Natural killer cell (primary cell): ENCODE measurements around the gene SYNGR4. TPM values are rescaled to one million over a fixed set of nuclear protein-coding genes. Genes with fewer than 3 reads are reported as not detected.

ENCODE experiments used
- ATAC-seq, 3 donors: fragments of 150-1000 bp in 2 of 3; fragments of 200-7000 bp in 1 of 3; cut with Tn5 transposase; 1 replicate in 1 of 3; 2 replicates in 2 of 3; pipeline ENCODE4 v1.10.0; 2021; ENCODE audit warnings: mild to moderate bottlenecking in 2 of 3, moderate library complexity in 2 of 3
- DNase-seq, 2 donors: peaks; one replicate each; pipeline versions ENCODE4 v3.0.0 to v3.0.0-alpha.2; 2013 to 2021; ENCODE audit warnings: mixed read lengths in 1 of 2
- H3K27ac ChIP-seq: one replicate; pipeline ENCODE4 v1.5.1; 2013; ENCODE audit warnings: mild to moderate bottlenecking, low read length
- H3K27me3 ChIP-seq: one replicate; pipeline ENCODE4 v1.6.1; 2013; ENCODE audit warnings: low read length; ENCODE audit not compliant: control insufficient read depth, insufficient read depth
- H3K36me3 ChIP-seq: one replicate; pipeline ENCODE4 v1.6.1; 2013; ENCODE audit warnings: low read length; ENCODE audit not compliant: control insufficient read depth, insufficient read depth
- H3K4me1 ChIP-seq: one replicate; pipeline ENCODE4 v1.6.1; 2013; ENCODE audit warnings: low read length; ENCODE audit not compliant: control insufficient read depth, insufficient read depth
- H3K4me3 ChIP-seq: one replicate; pipeline ENCODE4 v1.5.1; 2013; ENCODE audit warnings: low read length
- H3K9me3 ChIP-seq: one replicate; pipeline ENCODE4 v1.6.1; 2013; ENCODE audit warnings: low read length; ENCODE audit not compliant: control insufficient read depth, insufficient read depth
- H3K27ac Mint-ChIP-seq, 2 donors: one replicate each; pipeline ENCODE4 v1.8.0; 2022; ENCODE audit warnings: mild to moderate bottlenecking in 2 of 2, mixed read lengths in 2 of 2, moderate library complexity in 1 of 2
- H3K27me3 Mint-ChIP-seq, 2 donors: one replicate each; pipeline ENCODE4 v1.8.0; 2022; ENCODE audit warnings: low read depth in 2 of 2, mixed read lengths in 2 of 2
- H3K36me3 Mint-ChIP-seq: one replicate; pipeline ENCODE4 v1.8.0; 2022; ENCODE audit warnings: mixed read lengths
- H3K4me1 Mint-ChIP-seq, 2 donors: one replicate each; pipeline ENCODE4 v1.8.0; 2022; ENCODE audit warnings: mixed read lengths in 2 of 2
- H3K4me3 Mint-ChIP-seq: one replicate; pipeline ENCODE4 v1.8.0; 2022; ENCODE audit warnings: mild to moderate bottlenecking, moderate library complexity, mixed read lengths
- H3K9me3 Mint-ChIP-seq, 2 donors: one replicate each; pipeline ENCODE4 v1.8.0; 2022; ENCODE audit warnings: mixed read lengths in 2 of 2
- CTCF ChIP-seq: fragments of 200-600 bp; IDR thresholded peaks from one replicate; pipeline ENCODE4 v1.8.0; 2022; ENCODE audit warnings: antibody characterized with exemption
- WGBS: methylation state at CpG from one replicate; pipeline ENCODE4 v1.1.7; 2013; ENCODE audit warnings: missing lambda C conversion rate; ENCODE audit not compliant: insufficient coverage; 5-methylcytosine and 5-hydroxymethylcytosine counted together
- intact Hi-C: fragments of 100-400 bp; cut with micrococcal nuclease; formaldehyde crosslinking; loops from one replicate; pipeline ENCODE4 v1.14.2; 2022
- total RNA-seq, 4 donors: library from RNA; stranded (reverse); fragments of 120-200 nt in 1 of 4; gene quantifications; one replicate each; pipeline versions ENCODE4 v1.2.3 to v1.2.4, GENCODE V29; 2013 to 2022

The SYNGR4 gene
- total RNA-seq, 3 donors from 2014 or later (not counting 1 experiment from before 2014, with no cell fraction given) = not detected

- Histone ChIP-seq H3K36me3 (no peaks in the 10 kb centered on the region), H3K9me3 (no peaks in the 10 kb centered on the region), H3K27ac (no peak overlapping the region), H3K4me3 (peak overlapping the region; percentile 44), H3K27me3 (peaks cover 31% of the 10 kb centered on the region), H3K4me1 (peaks cover 60% of the 10 kb centered on the region)
- no peaks in the 10 kb centered on the region for H3K36me3 Mint-ChIP-seq
- H3K4me1 Mint-ChIP-seq = peaks cover 46 to 64% of the 10 kb centered on the region in 2 donors
- 6% methylated on average over 104 of the region's 104 CpGs for WGBS
- H3K4me3 Mint-ChIP-seq = peak overlapping the region; percentile 96
- DNase-seq (peak; percentile 87 to 93), ATAC-seq (peak; percentile 77 to 93 (median 79))
- intact Hi-C loops = no loop called here
- peaks cover 0 to 3% of the 10 kb centered on the region in 2 donors for H3K9me3 Mint-ChIP-seq
- peaks cover 12 to 36% of the 10 kb centered on the region in 2 donors for H3K27me3 Mint-ChIP-seq
- peak overlapping the region; percentile 79 to 82 for H3K27ac Mint-ChIP-seq
- no peak for TF ChIP-seq CTCF
Measured at GRCh38 chr19:48398375-48399235, 34.4 kb downstream of the SYNGR4 start.

GRCh38 chr19:48400018-48400742 lies 36.0 kb downstream of the SYNGR4 start:
- peak overlapping the region in 1 of 2 donors; percentile 21 for H3K27ac Mint-ChIP-seq
- 56% methylated on average over 14 of the region's 14 CpGs for WGBS
- H3K36me3 Mint-ChIP-seq = no peaks in the 10 kb centered on the region

GRCh38 chr19:48401287-48401686 lies 37.1 kb downstream of the SYNGR4 start:
- H3K4me3 Mint-ChIP-seq = peak overlapping the region; percentile 26

More at GRCh38 chr19:48400018-48400742, 36.0 kb downstream of the SYNGR4 start:
- H3K4me1 ChIP-seq = peaks cover 48% of the 10 kb centered on the region
- Mint-ChIP-seq H3K9me3 (peaks cover 0 to 3% of the 10 kb centered on the region in 2 donors), H3K4me1 (peaks cover 48 to 56% of the 10 kb centered on the region in 2 donors), H3K27me3 (peaks cover 12 to 21% of the 10 kb centered on the region in 2 donors), H3K4me3 (peak overlapping the region; percentile 6)
- intact Hi-C loops = no loop called here
- ATAC-seq (peak in 2 of 3 donors; percentile 18 to 27), DNase-seq (peak; percentile 35 to 65)
- H3K27me3 ChIP-seq = peaks cover 18% of the 10 kb centered on the region
- H3K27ac ChIP-seq = no peak overlapping the region
- no peaks in the 10 kb centered on the region for H3K9me3 ChIP-seq
- no peaks in the 10 kb centered on the region for H3K36me3 ChIP-seq
- H3K4me3 ChIP-seq = no peak overlapping the region
- no peak for TF ChIP-seq CTCF

More at GRCh38 chr19:48401287-48401686, 37.1 kb downstream of the SYNGR4 start:
- Mint-ChIP-seq H3K9me3 (peaks cover 0 to 3% of the 10 kb centered on the region in 2 donors), H3K27me3 (peaks cover 13 to 22% of the 10 kb centered on the region in 2 donors), H3K36me3 (no peaks in the 10 kb centered on the region), H3K4me1 (peaks cover 47 to 48% of the 10 kb centered on the region in 2 donors), H3K27ac (peak overlapping the region in 1 of 2 donors; percentile 8)
- DNase-seq = no peak
- Histone ChIP-seq H3K4me1 (peaks cover 41% of the 10 kb centered on the region), H3K4me3 (no peak overlapping the region), H3K27me3 (peaks cover 7% of the 10 kb centered on the region), H3K27ac (no peak overlapping the region), H3K9me3 (no peaks in the 10 kb centered on the region), H3K36me3 (no peaks in the 10 kb centered on the region)
- intact Hi-C loops = no loop called here
- no peak for ATAC-seq
- 84% methylated on average over 5 of the region's 5 CpGs for WGBS
- no peak for TF ChIP-seq CTCF
